Measurements from ENCODE around the gene SCAPER. TPM values are rescaled to one million over a fixed set of nuclear protein-coding genes. Genes with fewer than 3 reads are reported as not detected.

SCAPER gene
- total RNA-seq, 6 donors from 2014 or later = 14.4 to 67.1 (median 27.6) TPM

- no peak for ATAC-seq (ENCODE audit: low FRiP score in 2 of 2)
- 75 to 79% methylated on average over 2 to 3 of the region's 3 CpGs for WGBS, 2 donors
- H3K27me3 ChIP-seq = no peaks in the 10 kb centered on the region
- DNase-seq = no peak
- H3K36me3 ChIP-seq = no peaks in the 10 kb centered on the region
- no peaks in the 10 kb centered on the region for H3K9me3 ChIP-seq
- no peak overlapping the region for H3K4me3 ChIP-seq
- peaks cover 0 to 5% (median 0%) of the 10 kb centered on the region in 4 donors for H3K4me1 ChIP-seq
- no peak overlapping the region for H3K27ac ChIP-seq
- no peak for TF ChIP-seq CTCF (IDR thresholded peaks at IDR 0.05)
- no peak for TF ChIP-seq POLR2A (IDR thresholded peaks at IDR 0.05)
- TF ChIP-seq EP300 (IDR thresholded peaks at IDR 0.05) = no peak
- no peak for TF ChIP-seq POLR2AphosphoS5 (IDR thresholded peaks at IDR 0.05)
Measured at GRCh38 chr15:76360416-76360815, 544.7 kb downstream of the SCAPER start.

GRCh38 chr15:76359152-76359551 is 546.0 kb downstream of the SCAPER start:
- 56 to 67% methylated on average over 1 to 3 of the region's 3 CpGs for WGBS, 2 donors
- no peak overlapping the region for H3K4me3 ChIP-seq
- ATAC-seq (ENCODE audit: low FRiP score in 2 of 2) (peak in 1 of 2 donors; percentile 52), DNase-seq (no peak)
- no peaks in the 10 kb centered on the region for H3K9me3 ChIP-seq
- TF ChIP-seq POLR2AphosphoS5 (IDR thresholded peaks at IDR 0.05) = no peak
- TF ChIP-seq CTCF (IDR thresholded peaks at IDR 0.05) = no peak
- TF ChIP-seq POLR2A (IDR thresholded peaks at IDR 0.05) = no peak
- no peak for TF ChIP-seq EP300 (IDR thresholded peaks at IDR 0.05)
- H3K36me3 ChIP-seq = no peaks in the 10 kb centered on the region
- H3K4me1 ChIP-seq = peaks cover 0 to 5% (median 0%) of the 10 kb centered on the region in 4 donors
- H3K27me3 ChIP-seq = no peaks in the 10 kb centered on the region
- no peak overlapping the region for H3K27ac ChIP-seq

- no peaks in the 10 kb centered on the region for H3K36me3 ChIP-seq
- H3K4me1 ChIP-seq = peaks cover 0 to 5% (median 0%) of the 10 kb centered on the region in 4 donors
- no peaks in the 10 kb centered on the region for H3K9me3 ChIP-seq
- DNase-seq (no peak), ATAC-seq (ENCODE audit: low FRiP score in 2 of 2) (no peak)
- H3K27me3 ChIP-seq = no peaks in the 10 kb centered on the region
- no peak overlapping the region for H3K27ac ChIP-seq
- H3K4me3 ChIP-seq = no peak overlapping the region
- TF ChIP-seq POLR2AphosphoS5 (IDR thresholded peaks at IDR 0.05) = no peak
- no peak for TF ChIP-seq EP300 (IDR thresholded peaks at IDR 0.05)
- TF ChIP-seq POLR2A (IDR thresholded peaks at IDR 0.05) = no peak
- TF ChIP-seq CTCF (IDR thresholded peaks at IDR 0.05) = no peak
- 95 to 96% methylated on average over 3 of the region's 3 CpGs for WGBS, 2 donors
Measured at GRCh38 chr15:76358453-76358852, 546.7 kb downstream of the SCAPER start.

GRCh38 chr15:76354823-76355440 is 550.2 kb downstream of the SCAPER start:
- ATAC-seq (ENCODE audit: low FRiP score in 2 of 2) (no peak), DNase-seq (no peak)
- Histone ChIP-seq H3K4me1 (peaks cover 0 to 5% (median 0%) of the 10 kb centered on the region in 4 donors), H3K9me3 (no peaks in the 10 kb centered on the region), H3K4me3 (no peak overlapping the region), H3K27ac (no peak overlapping the region), H3K27me3 (no peaks in the 10 kb centered on the region), H3K36me3 (no peaks in the 10 kb centered on the region)
- 80 to 84% methylated on average over 3 of the region's 3 CpGs for WGBS, 2 donors
- no peak for TF ChIP-seq CTCF (IDR thresholded peaks at IDR 0.05)
- no peak for TF ChIP-seq EP300 (IDR thresholded peaks at IDR 0.05)
- no peak for TF ChIP-seq POLR2A (IDR thresholded peaks at IDR 0.05)
- no peak for TF ChIP-seq POLR2AphosphoS5 (IDR thresholded peaks at IDR 0.05)

- H3K4me1 ChIP-seq = no peaks in the 10 kb centered on the region
- H3K9me3 ChIP-seq = no peaks in the 10 kb centered on the region
- 94 to 97% methylated on average over 10 of the region's 10 CpGs for WGBS, 2 donors
- no peak for ATAC-seq (ENCODE audit: low FRiP score in 2 of 2)
- H3K4me3 ChIP-seq = no peak overlapping the region
- no peak overlapping the region for H3K27ac ChIP-seq
- peak in 1 of 2 donors; percentile 36 for DNase-seq
- H3K27me3 ChIP-seq = no peaks in the 10 kb centered on the region
- H3K36me3 ChIP-seq = no peaks in the 10 kb centered on the region
- no peak for TF ChIP-seq POLR2A (IDR thresholded peaks at IDR 0.05)
- TF ChIP-seq CTCF (IDR thresholded peaks at IDR 0.05) = no peak
- TF ChIP-seq POLR2AphosphoS5 (IDR thresholded peaks at IDR 0.05) = no peak
- TF ChIP-seq EP300 (IDR thresholded peaks at IDR 0.05) = no peak
Measured at GRCh38 chr15:76353903-76354302, 551.2 kb downstream of the SCAPER start.

All from upper lobe of left lung (tissue), 6 donors.